Activated CD8-positive, alpha-beta memory T cell treated with anti-CD3 and anti-CD28 coated beads, Interleukin-2, amount 50 U/mL, for 4 hours (primary cell): ENCODE results near the gene NDST1.
A peak's percentile ranks its signal among the peaks of the same experiment; 100 is the strongest.

Experiments
- DNase-seq: peaks from one replicate; pipeline ENCODE4 v3.0.0-alpha.2; 2020

The NDST1 gene

GRCh38 chr5:150525163-150525562 lies 17.2 kb downstream of the NDST1 start:
- DNase-seq, result no peak

GRCh38 chr5:150525781-150526180 lies 17.9 kb downstream of the NDST1 start:
- no peak for DNase-seq

- no peak for DNase-seq
These were observed 19.1 kb downstream of the NDST1 start for GRCh38 chr5:150527038-150527437.

GRCh38 chr5:150527808-150528207 lies 19.9 kb downstream of the NDST1 start:
- DNase-seq, result no peak

GRCh38 chr5:150528924-150529546 lies 21.1 kb downstream of the NDST1 start:
- DNase-seq, result no peak

GRCh38 chr5:150529555-150529954 lies 21.6 kb downstream of the NDST1 start:
- no peak for DNase-seq

GRCh38 chr5:150530423-150530822 lies 22.5 kb downstream of the NDST1 start:
- no peak for DNase-seq

- DNase-seq, result no peak
These were observed 23.1 kb downstream of the NDST1 start for GRCh38 chr5:150530951-150531588.

- no peak for DNase-seq
These were observed 23.8 kb downstream of the NDST1 start for GRCh38 chr5:150531686-150532085.

- no peak for DNase-seq
These were observed 24.2 kb downstream of the NDST1 start for GRCh38 chr5:150532151-150532550.

- DNase-seq, result no peak
These were observed 25.1 kb downstream of the NDST1 start for GRCh38 chr5:150532996-150533395.

- no peak for DNase-seq
These were observed 26.9 kb downstream of the NDST1 start for GRCh38 chr5:150534811-150535210.

- no peak for DNase-seq
These were observed 27.7 kb downstream of the NDST1 start for GRCh38 chr5:150535611-150536010.

- DNase-seq, result no peak
These were observed 30.3 kb downstream of the NDST1 start for GRCh38 chr5:150538007-150538917.

- DNase-seq, result no peak
These were observed 31.3 kb downstream of the NDST1 start for GRCh38 chr5:150539206-150539605.

- DNase-seq, result no peak
These were observed 32.1 kb downstream of the NDST1 start for GRCh38 chr5:150540042-150540441.

GRCh38 chr5:150540615-150541396 lies 32.9 kb downstream of the NDST1 start:
- DNase-seq, result no peak

- no peak for DNase-seq
These were observed 33.4 kb downstream of the NDST1 start for GRCh38 chr5:150541397-150541675.

GRCh38 chr5:150541895-150542294 lies 34.0 kb downstream of the NDST1 start:
- DNase-seq, result no peak

GRCh38 chr5:150542933-150543445 lies 35.1 kb downstream of the NDST1 start:
- DNase-seq, result no peak

GRCh38 chr5:150544611-150545219 lies 36.8 kb downstream of the NDST1 start:
- DNase-seq, result peak; percentile 59

GRCh38 chr5:150545246-150545645 lies 37.3 kb downstream of the NDST1 start:
- no peak for DNase-seq

GRCh38 chr5:150548123-150548522 lies 40.2 kb downstream of the NDST1 start:
- no peak for DNase-seq
